ENCODE data around the gene FREM1.

GRCh38 chr9:14887149-14887548 lies 23.1 kb downstream of the FREM1 start:
- no peak for TF ChIP-seq CTCF (IDR thresholded peaks at IDR 0.05)
- TF ChIP-seq POLR2A (IDR thresholded peaks at IDR 0.05): no peak
